ENCODE data around the gene H2BK1.

DNA sequence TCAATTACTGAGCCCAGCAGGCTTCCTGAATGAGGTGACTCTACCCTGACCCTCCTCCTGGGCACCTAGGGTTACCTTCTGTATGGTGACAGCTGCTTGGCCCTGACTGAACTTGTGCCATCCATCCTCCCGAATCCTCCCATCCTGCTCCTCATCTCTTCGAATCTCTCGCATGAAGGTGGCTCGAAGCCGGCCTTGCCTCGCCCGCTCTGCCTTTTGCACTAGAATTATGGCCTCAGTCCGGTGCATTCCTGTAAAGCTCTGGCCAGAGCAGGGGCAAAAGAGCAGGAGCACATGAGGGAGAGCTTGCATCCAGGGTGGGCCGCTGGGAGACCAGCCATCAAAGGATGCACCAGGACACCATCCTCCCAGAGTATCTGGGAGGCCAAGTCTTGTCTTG, 7.5 kb downstream of the H2BK1 start:
- no peak for TF ChIP-seq POLR2A (IDR thresholded peaks at IDR 0.05)
- TF ChIP-seq, protein P1, sequence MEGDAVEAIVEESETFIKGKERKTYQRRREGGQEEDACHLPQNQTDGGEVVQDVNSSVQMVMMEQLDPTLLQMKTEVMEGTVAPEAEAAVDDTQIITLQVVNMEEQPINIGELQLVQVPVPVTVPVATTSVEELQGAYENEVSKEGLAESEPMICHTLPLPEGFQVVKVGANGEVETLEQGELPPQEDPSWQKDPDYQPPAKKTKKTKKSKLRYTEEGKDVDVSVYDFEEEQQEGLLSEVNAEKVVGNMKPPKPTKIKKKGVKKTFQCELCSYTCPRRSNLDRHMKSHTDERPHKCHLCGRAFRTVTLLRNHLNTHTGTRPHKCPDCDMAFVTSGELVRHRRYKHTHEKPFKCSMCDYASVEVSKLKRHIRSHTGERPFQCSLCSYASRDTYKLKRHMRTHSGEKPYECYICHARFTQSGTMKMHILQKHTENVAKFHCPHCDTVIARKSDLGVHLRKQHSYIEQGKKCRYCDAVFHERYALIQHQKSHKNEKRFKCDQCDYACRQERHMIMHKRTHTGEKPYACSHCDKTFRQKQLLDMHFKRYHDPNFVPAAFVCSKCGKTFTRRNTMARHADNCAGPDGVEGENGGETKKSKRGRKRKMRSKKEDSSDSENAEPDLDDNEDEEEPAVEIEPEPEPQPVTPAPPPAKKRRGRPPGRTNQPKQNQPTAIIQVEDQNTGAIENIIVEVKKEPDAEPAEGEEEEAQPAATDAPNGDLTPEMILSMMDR (IDR thresholded peaks at IDR 0.05), result no peak

Measured in lower leg skin (tissue), 3 donors.